GM10248 (cell line): Measurements from ENCODE around the gene UBQLN4.
"Not testable (repeated sequence)": the region's sequence is repeated elsewhere in the genome, so short reads cannot be mapped to it uniquely, and the experiment has no call there.

ENCODE experiments used
- CTCF ChIA-PET: fragments of 300-600 bp; sonication (Branson Sonifier 250); formaldehyde crosslinking; extraction: SDS; loops from one replicate; lab custom pipeline; 2021; ENCODE audit warnings: antibody characterized with exemption; lab: Yijun Ruan, JAX
- POLR2A ChIA-PET: fragments of 350-650 bp; sonication (Branson Sonifier 250); formaldehyde crosslinking; extraction: SDS; loops from one replicate; lab custom pipeline; 2020; ENCODE audit warnings: antibody characterized with exemption; lab: Yijun Ruan, JAX
- DNase-seq: peaks from one replicate; pipeline ENCODE4 v3.0.0; 2012; ENCODE audit errors: extremely low spot score
- TF ChIP-seq, protein P1 (sequence below): IDR thresholded peaks from 2 replicates; pipeline ENCODE4 v1.5.1; 2012; ENCODE audit warnings: mild to moderate bottlenecking, low read depth; ENCODE audit errors: extremely low read depth, missing control alignments, control extremely low read depth

UBQLN4 gene

GRCh38 chr1:156050376-156050775, 3.2 kb downstream of the UBQLN4 start:
- no peak for DNase-seq
- TF ChIP-seq, protein P1, sequence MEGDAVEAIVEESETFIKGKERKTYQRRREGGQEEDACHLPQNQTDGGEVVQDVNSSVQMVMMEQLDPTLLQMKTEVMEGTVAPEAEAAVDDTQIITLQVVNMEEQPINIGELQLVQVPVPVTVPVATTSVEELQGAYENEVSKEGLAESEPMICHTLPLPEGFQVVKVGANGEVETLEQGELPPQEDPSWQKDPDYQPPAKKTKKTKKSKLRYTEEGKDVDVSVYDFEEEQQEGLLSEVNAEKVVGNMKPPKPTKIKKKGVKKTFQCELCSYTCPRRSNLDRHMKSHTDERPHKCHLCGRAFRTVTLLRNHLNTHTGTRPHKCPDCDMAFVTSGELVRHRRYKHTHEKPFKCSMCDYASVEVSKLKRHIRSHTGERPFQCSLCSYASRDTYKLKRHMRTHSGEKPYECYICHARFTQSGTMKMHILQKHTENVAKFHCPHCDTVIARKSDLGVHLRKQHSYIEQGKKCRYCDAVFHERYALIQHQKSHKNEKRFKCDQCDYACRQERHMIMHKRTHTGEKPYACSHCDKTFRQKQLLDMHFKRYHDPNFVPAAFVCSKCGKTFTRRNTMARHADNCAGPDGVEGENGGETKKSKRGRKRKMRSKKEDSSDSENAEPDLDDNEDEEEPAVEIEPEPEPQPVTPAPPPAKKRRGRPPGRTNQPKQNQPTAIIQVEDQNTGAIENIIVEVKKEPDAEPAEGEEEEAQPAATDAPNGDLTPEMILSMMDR = no peak
- POLR2A ChIA-PET = no interaction called here
- CTCF ChIA-PET = interaction anchor here (0.8 to 3.2 kb wide), 4 partner anchors 16 to 61 kb away, joined by 3 to 12 read pairs (median 4); no protein-coding TSS in a partner anchor

GRCh38 chr1:156048663-156049258, 4.8 kb downstream of the UBQLN4 start:
- DNase-seq = no peak
- CTCF ChIA-PET = interaction anchor here (1.0 to 3.2 kb wide), 2 partner anchors 18 to 59 kb away, joined by 3 to 12 read pairs; no protein-coding TSS in a partner anchor
- TF ChIP-seq, protein P1 = no peak
- POLR2A ChIA-PET = no interaction called here

GRCh38 chr1:156045076-156045475, 8.5 kb downstream of the UBQLN4 start:
- CTCF ChIA-PET = interaction anchor here (0.9 to 3.1 kb wide), 4 partner anchors 8 to 107 kb away, joined by 3 to 17 read pairs (median 8); partner anchors contain the start of genes LAMTOR2 and UBQLN4
- TF ChIP-seq, protein P1 = no peak
- POLR2A ChIA-PET = no interaction called here
- no peak for DNase-seq

GRCh38 chr1:156042828-156043227, 10.8 kb downstream of the UBQLN4 start:
- no peak for DNase-seq
- CTCF ChIA-PET = interaction anchor here (1.6 to 3.1 kb wide), 2 partner anchors 11 to 24 kb away, joined by 5 to 17 read pairs; partner anchors contain the start of genes LAMTOR2 and UBQLN4
- POLR2A ChIA-PET = no interaction called here
- TF ChIP-seq, protein P1 = no peak

GRCh38 chr1:156034991-156035390, 18.6 kb downstream of the UBQLN4 start:
- CTCF ChIA-PET, DNase-seq, POLR2A ChIA-PET: not testable (repeated sequence)

- DNase-seq = no peak
- CTCF ChIA-PET = interaction anchor here (0.9 to 2.7 kb wide), 5 partner anchors 7 to 43 kb away, joined by 3 to 8 read pairs (median 5); partner anchors contain the start of gene UBQLN4
- TF ChIP-seq, protein P1 = no peak
- POLR2A ChIA-PET = interaction anchor here (0.6 kb wide), 1 partner anchor 140 kb away, joined by 3 read pairs; no protein-coding TSS in a partner anchor
Observed at GRCh38 chr1:156033011-156033410, 20.6 kb downstream of the UBQLN4 start.

DNA sequence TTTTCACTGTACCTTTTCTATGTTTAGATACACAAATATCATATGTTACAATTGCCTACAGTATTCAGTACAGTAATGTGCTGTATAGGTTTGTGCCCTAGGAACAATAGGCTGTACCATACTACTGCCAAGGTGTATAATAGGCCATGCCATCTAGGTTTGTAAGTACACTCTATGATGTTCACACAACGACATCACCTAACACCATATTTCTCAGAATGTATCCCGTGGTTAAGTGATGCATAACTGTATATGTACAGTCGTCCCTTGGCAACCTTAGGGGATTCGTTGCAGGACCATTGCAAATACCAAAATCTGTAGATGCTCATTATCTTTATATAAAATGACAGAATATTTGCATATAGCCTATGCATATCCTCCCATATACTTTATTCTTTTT, 27.0 kb downstream of the UBQLN4 start:
- TF ChIP-seq, protein P1 = no peak
- POLR2A ChIA-PET = no interaction called here
- CTCF ChIA-PET = interaction anchor here (1.1 to 2.6 kb wide), 3 partner anchors 13 to 102 kb away, joined by 3 to 27 read pairs (median 4); no protein-coding TSS in a partner anchor
- no peak for DNase-seq
